ENCODE data around the gene PACRG. TPM values are rescaled to one million over a fixed set of nuclear protein-coding genes. Genes with fewer than 3 reads are reported as not detected.
A peak's percentile ranks its signal among the peaks of the same experiment; 100 is the strongest.

The PACRG gene
- total and polyA plus RNA-seq, 12 donors: 2.1 to 34.6 (median 10.0) TPM

DNA sequence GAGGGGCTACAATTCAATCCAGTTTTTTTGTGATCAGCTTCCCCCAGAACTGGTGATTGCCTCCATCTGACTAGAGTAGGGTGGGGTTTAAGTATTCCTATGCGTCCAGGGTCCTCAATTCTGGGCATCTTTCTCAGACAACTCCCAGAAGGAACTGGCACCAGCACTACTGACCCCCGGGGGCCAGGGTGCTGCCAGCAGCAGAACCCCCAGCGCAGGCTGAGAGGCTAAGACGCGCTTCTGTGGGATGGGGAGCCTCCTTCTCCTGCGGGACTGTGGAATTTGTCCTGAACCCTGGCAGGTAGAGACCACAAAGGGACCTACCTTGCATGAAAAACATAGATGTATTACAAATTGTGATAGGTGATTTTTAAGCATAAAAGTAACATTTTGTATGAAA, 124.4 kb downstream of the PACRG start:
- no peak for ATAC-seq
- H3K27me3 ChIP-seq: no peaks in the 10 kb centered on the region

DNA sequence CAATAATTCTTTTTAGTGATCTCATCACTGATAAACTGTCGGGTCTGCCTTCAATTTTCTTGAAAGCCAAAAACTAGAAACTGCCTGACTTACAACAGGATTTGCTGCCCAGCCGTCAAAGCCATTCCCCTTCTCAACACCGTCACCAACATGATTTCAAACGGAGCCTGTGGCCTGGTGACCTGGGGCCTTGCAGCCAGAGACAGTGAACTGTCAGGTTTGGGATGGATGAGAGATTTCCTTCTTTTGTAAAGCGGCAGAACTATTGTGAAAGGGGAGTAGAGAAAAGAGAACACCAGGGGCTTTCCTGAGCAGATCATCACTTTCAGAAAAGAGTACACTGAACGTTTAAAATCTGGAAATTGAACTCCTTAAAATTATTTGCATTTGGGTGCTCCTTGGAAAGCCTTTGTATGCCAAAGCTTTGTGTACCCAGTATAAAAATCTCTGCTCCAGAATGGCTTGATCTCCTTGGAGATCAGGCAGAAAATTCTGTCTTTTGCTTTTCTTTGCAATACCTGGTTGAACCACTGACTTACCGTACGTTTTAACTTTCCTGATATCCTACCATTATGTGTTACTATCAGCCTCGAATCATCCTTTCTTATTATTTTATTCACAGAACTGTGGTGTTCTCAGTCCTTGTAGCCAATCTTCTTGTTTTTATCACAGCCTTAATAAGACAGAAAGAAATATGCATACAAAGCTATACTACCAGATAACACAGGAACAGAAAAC, 125.2 kb downstream of the PACRG start:
- no peak overlapping the region for H3K4me3 ChIP-seq
- H3K27ac ChIP-seq: no peak overlapping the region
- ATAC-seq: no peak
- H3K4me1 ChIP-seq: peaks cover 0 to 15% (median 0%) of the 10 kb centered on the region in 9 donors
- no peaks in the 10 kb centered on the region for H3K9me3 ChIP-seq
- H3K36me3 ChIP-seq: no peaks in the 10 kb centered on the region
- H3K27me3 ChIP-seq: no peaks in the 10 kb centered on the region
- DNase-seq: no peak
- 74 to 80% methylated on average over 9 of the region's 9 CpGs for WGBS, 2 donors
- TF ChIP-seq, protein P1, sequence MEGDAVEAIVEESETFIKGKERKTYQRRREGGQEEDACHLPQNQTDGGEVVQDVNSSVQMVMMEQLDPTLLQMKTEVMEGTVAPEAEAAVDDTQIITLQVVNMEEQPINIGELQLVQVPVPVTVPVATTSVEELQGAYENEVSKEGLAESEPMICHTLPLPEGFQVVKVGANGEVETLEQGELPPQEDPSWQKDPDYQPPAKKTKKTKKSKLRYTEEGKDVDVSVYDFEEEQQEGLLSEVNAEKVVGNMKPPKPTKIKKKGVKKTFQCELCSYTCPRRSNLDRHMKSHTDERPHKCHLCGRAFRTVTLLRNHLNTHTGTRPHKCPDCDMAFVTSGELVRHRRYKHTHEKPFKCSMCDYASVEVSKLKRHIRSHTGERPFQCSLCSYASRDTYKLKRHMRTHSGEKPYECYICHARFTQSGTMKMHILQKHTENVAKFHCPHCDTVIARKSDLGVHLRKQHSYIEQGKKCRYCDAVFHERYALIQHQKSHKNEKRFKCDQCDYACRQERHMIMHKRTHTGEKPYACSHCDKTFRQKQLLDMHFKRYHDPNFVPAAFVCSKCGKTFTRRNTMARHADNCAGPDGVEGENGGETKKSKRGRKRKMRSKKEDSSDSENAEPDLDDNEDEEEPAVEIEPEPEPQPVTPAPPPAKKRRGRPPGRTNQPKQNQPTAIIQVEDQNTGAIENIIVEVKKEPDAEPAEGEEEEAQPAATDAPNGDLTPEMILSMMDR (IDR thresholded peaks at IDR 0.05): no peak
- intact Hi-C loops (cut with DNase I): loop anchor here in 4 of 10 donors (10.0 kb wide), 3 partner anchors 322 to 562 kb away; partner anchors contain the start of gene QKI (in 3 of the 4)

More for the DNA sequence above, 124.4 kb downstream of the PACRG start:
- TF ChIP-seq, protein P1 (IDR thresholded peaks at IDR 0.05): no peak
- no peak overlapping the region for H3K4me3 ChIP-seq
- H3K36me3 ChIP-seq: no peaks in the 10 kb centered on the region
- no peak overlapping the region for H3K27ac ChIP-seq
- DNase-seq: no peak
- intact Hi-C loops (cut with DNase I): loop anchor here in 4 of 10 donors (10.0 kb wide), 3 partner anchors 323 to 563 kb away; partner anchors contain the start of gene QKI (in 3 of the 4)
- 94 to 99% methylated on average over 6 of the region's 6 CpGs for WGBS, 2 donors
- no peaks in the 10 kb centered on the region for H3K9me3 ChIP-seq
- peaks cover 0 to 13% (median 0%) of the 10 kb centered on the region in 9 donors for H3K4me1 ChIP-seq

DNA sequence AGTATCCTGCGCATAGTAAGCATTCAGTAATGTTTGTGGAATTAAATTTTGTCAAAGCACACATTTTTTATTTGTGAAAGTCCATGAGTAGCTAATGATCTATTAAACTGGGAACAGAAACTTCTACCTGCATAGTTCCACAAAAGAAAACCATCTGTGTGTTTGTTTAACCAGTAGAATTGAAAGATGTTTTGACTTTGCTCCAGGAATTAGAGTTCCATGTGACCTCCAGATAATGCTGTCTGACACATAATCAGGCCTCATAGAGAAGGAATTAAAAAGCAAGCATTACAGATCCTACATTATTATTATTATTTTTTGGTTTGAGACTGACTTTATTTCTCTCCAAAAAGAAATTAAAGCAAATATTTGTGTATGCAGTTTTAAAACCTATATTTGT, 126.5 kb downstream of the PACRG start:
- H3K4me3 ChIP-seq: no peak overlapping the region
- intact Hi-C loops (cut with DNase I): loop anchor here in 4 of 10 donors (10.0 kb wide), 3 partner anchors 321 to 561 kb away; partner anchors contain the start of gene QKI (in 3 of the 4)
- WGBS, 2 donors: 96 to 98% methylated on average over 1 of the region's 1 CpG
- no peaks in the 10 kb centered on the region for H3K9me3 ChIP-seq
- TF ChIP-seq, protein P1 (IDR thresholded peaks at IDR 0.05): no peak
- H3K27me3 ChIP-seq: no peaks in the 10 kb centered on the region
- no peaks in the 10 kb centered on the region for H3K36me3 ChIP-seq
- H3K27ac ChIP-seq: no peak overlapping the region
- DNase-seq: no peak
- ATAC-seq: no peak
- peaks cover 0 to 10% (median 0%) of the 10 kb centered on the region in 9 donors for H3K4me1 ChIP-seq

DNA sequence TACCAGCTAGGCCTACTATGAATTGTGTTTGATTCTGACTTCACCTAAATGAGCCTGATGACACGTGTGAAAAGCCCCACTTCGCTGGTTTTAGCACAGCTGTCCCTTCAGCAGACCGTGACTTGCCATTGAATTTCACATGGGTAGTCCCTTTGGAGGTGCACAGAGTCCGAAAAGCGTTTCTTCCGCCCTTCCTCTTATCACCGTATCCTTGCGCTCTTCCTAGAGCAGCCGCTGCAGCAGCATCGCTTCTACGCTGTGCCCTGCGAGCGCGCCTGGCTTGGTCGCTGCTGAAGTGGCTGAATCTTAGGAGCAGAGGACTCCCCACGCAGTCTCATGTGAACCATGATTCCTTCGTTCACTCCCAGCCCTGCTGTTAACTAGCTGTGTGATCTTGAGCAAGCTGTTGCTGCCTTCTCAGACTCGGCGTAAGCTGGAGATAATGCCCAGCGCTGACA, 127.0 kb downstream of the PACRG start:
- no peaks in the 10 kb centered on the region for H3K27me3 ChIP-seq
- TF ChIP-seq, protein P1 (IDR thresholded peaks at IDR 0.05): no peak
- H3K36me3 ChIP-seq: no peaks in the 10 kb centered on the region
- H3K4me3 ChIP-seq: no peak overlapping the region
- peaks cover 0 to 10% (median 0%) of the 10 kb centered on the region in 9 donors for H3K4me1 ChIP-seq
- WGBS, 2 donors: 77 to 81% methylated on average over 20 of the region's 20 CpGs
- H3K27ac ChIP-seq: no peak overlapping the region
- intact Hi-C loops (cut with DNase I): loop anchor here in 5 of 10 donors (5.0 to 10.0 kb wide), 4 partner anchors 320 to 747 kb away; partner anchors contain the start of gene QKI (in 3 of the 5)
- no peaks in the 10 kb centered on the region for H3K9me3 ChIP-seq
- DNase-seq (no peak), ATAC-seq (peak in 4 of 8 donors; percentile 18 to 60 (median 26))

Data from heart right ventricle (tissue), 16 donors.